H1 (cell line): ENCODE data around the gene EXOC3L1. TPM values are rescaled to one million over a fixed set of nuclear protein-coding genes. Genes with fewer than 3 reads are reported as not detected.

Source experiments
- CTCF ChIA-PET: fragments of 300-600 bp; sonication (Branson Sonifier 250); formaldehyde crosslinking; loops from one replicate; lab custom pipeline; 2021; ENCODE audit not compliant: partially characterized antibody; lab: Charles Lee
- POLR2A ChIA-PET: fragments of 300-600 bp; sonication (Branson Sonifier 250); formaldehyde crosslinking; loops from one replicate; lab custom pipeline; 2021; ENCODE audit warnings: inconsistent platforms; ENCODE audit not compliant: partially characterized antibody; lab: Charles Lee
- DNase-seq, 2 experiments: peaks; one replicate each; pipeline versions ENCODE4 v3.0.0 to v3.0.0-alpha.2; 2010 to 2022; ENCODE audit warnings: low spot score in 2 of 2, low read depth in 1 of 2, mixed read lengths in 1 of 2
- FAIRE-seq: peaks from 2 replicates; lab custom pipeline; 2011; peaks lifted over from hg19 to GRCh38; lab: Jason Lieb, UNC
- H2AFZ ChIP-seq: 2 replicates; pipeline ENCODE4 v1.8.1; 2012; ENCODE audit warnings: low read length, inconsistent platforms
- H2AK5ac ChIP-seq: 2 replicates; pipeline ENCODE4 v1.6.1; 2013; ENCODE audit warnings: low read depth, low read length
- H2BK120ac ChIP-seq: replicated peaks from 2 replicates; pipeline ENCODE3; 2013; ENCODE audit warnings: low read depth, low read length, inconsistent platforms
- H2BK12ac ChIP-seq: 2 replicates; pipeline ENCODE4 v1.6.1; 2013; ENCODE audit warnings: low read depth, low read length
- H2BK15ac ChIP-seq: 2 replicates; pipeline ENCODE4 v1.6.1; 2013; ENCODE audit warnings: low read length
- H2BK20ac ChIP-seq: 2 replicates; pipeline ENCODE4 v1.6.1; 2013; ENCODE audit warnings: low read length
- H2BK5ac ChIP-seq: 2 replicates; pipeline ENCODE4 v1.6.1; 2013; ENCODE audit warnings: low read depth, low read length
- H3K14ac ChIP-seq: 2 replicates; pipeline ENCODE4 v1.6.1; 2013; ENCODE audit warnings: inconsistent platforms; ENCODE audit not compliant: insufficient read length
- H3K18ac ChIP-seq: 2 replicates; pipeline ENCODE4 v1.6.1; 2013; ENCODE audit warnings: low read length; ENCODE audit errors: extremely low read depth
- H3K23ac ChIP-seq: 2 replicates; pipeline ENCODE4 v1.6.1; 2013; ENCODE audit warnings: inconsistent platforms; ENCODE audit not compliant: insufficient read length
- H3K23me2 ChIP-seq: 2 replicates; pipeline ENCODE4 v1.6.1; 2013; ENCODE audit warnings: low read depth, low read length
- H3K27ac ChIP-seq: 2 replicates; pipeline ENCODE4 v1.6.1; 2011; ENCODE audit warnings: low read depth, low read length, inconsistent platforms
- H3K27me3 ChIP-seq, 4 experiments: replicated peaks in 1 of 4; 1 replicate in 1 of 4; 2 replicates in 3 of 4; pipeline versions ENCODE4 v1.6.1 to v1.8.1; 2011 to 2013; ENCODE audit warnings: low read length in 3 of 4, mild to moderate bottlenecking in 3 of 4, inconsistent platforms in 2 of 4, mixed read lengths in 2 of 4, moderate library complexity in 1 of 4; ENCODE audit not compliant: control insufficient read depth in 3 of 4, insufficient read depth in 3 of 4; ENCODE audit errors: extremely low read depth in 1 of 4
- H3K36me3 ChIP-seq, 4 experiments: 2 replicates each; pipeline versions ENCODE4 v1.6.1 to v1.8.1; 2011 to 2013; ENCODE audit warnings: mild to moderate bottlenecking in 4 of 4, low read length in 3 of 4, moderate library complexity in 2 of 4, control low read depth in 1 of 4, inconsistent platforms in 1 of 4; ENCODE audit not compliant: insufficient read depth in 4 of 4, control insufficient read depth in 2 of 4
- H3K4ac ChIP-seq: replicated peaks from 2 replicates; pipeline ENCODE3; 2013; ENCODE audit warnings: low read length, low read depth, mixed read lengths, inconsistent platforms; ENCODE audit not compliant: insufficient read length
- H3K4me1 ChIP-seq, 4 experiments: replicated peaks in 1 of 4; 1 replicate in 1 of 4; 2 replicates in 3 of 4; pipeline versions ENCODE4 v1.6.1 to v1.8.1; 2011 to 2013; ENCODE audit warnings: low read length in 3 of 4, inconsistent platforms in 2 of 4, mixed read lengths in 1 of 4; ENCODE audit not compliant: insufficient read depth in 4 of 4, control insufficient read depth in 3 of 4
- H3K4me2 ChIP-seq, 2 experiments: 2 replicates each; pipeline versions ENCODE4 v1.6.1 to v1.8.1; 2011 to 2013; ENCODE audit warnings: low read depth in 2 of 2, low read length in 2 of 2, control low read depth in 1 of 2, inconsistent platforms in 1 of 2, mild to moderate bottlenecking in 1 of 2; ENCODE audit not compliant: insufficient read depth in 1 of 2
- H3K4me3 ChIP-seq, 4 experiments: fragments of 200-600, 300-600 bp in 1 of 4; sonication (generic), shearing (Covaris generic), sonication (Bioruptor Twin) in 1 of 4; 2 replicates each; pipeline versions ENCODE4 v1.5.1 to v1.8.1; 2011 to 2016; ENCODE audit warnings: low read length in 4 of 4, low read depth in 3 of 4, control low read depth in 2 of 4, inconsistent platforms in 2 of 4, mild to moderate bottlenecking in 2 of 4, mixed read lengths in 1 of 4, moderate library complexity in 1 of 4; ENCODE audit not compliant: insufficient read depth in 2 of 4; ENCODE audit errors: extremely low read depth in 1 of 4
- H3K56ac ChIP-seq: replicated peaks from 2 replicates; pipeline ENCODE3; 2013; ENCODE audit warnings: low read depth, mild to moderate bottlenecking, mixed read lengths, low read length, inconsistent platforms; ENCODE audit not compliant: insufficient read length
- H3K79me1 ChIP-seq: 2 replicates; pipeline ENCODE4 v1.6.1; 2013; ENCODE audit warnings: low read depth, low read length, control low read depth
- H3K79me2 ChIP-seq, 2 experiments: 2 replicates each; pipeline versions ENCODE4 v1.6.1 to v1.8.1; 2012 to 2013; ENCODE audit warnings: low read length in 2 of 2, mild to moderate bottlenecking in 2 of 2, inconsistent platforms in 1 of 2; ENCODE audit not compliant: insufficient read depth in 2 of 2, control insufficient read depth in 1 of 2
- H3K9ac ChIP-seq, 4 experiments: replicated peaks in 1 of 4; 1 replicate in 1 of 4; 2 replicates in 3 of 4; pipeline versions ENCODE4 v1.6.1 to v1.8.1; 2011 to 2013; ENCODE audit warnings: low read depth in 3 of 4, low read length in 3 of 4, control low read depth in 2 of 4, mild to moderate bottlenecking in 2 of 4, moderate library complexity in 2 of 4, inconsistent platforms in 1 of 4; ENCODE audit errors: extremely low read depth in 1 of 4
- H3K9me3 ChIP-seq, 2 experiments: 2 replicates each; pipeline versions ENCODE4 v1.6.1 to v1.8.1; 2012 to 2013; ENCODE audit warnings: mild to moderate bottlenecking in 2 of 2, moderate library complexity in 2 of 2, control low read depth in 1 of 2, inconsistent platforms in 1 of 2, low read depth in 1 of 2, low read length in 1 of 2, mixed read lengths in 1 of 2; ENCODE audit not compliant: insufficient read depth in 2 of 2
- H4K20me1 ChIP-seq, 2 experiments: replicated peaks in 1 of 2; 2 replicates each; pipeline versions ENCODE3 to v1.8.1; 2011 to 2013; ENCODE audit warnings: inconsistent platforms in 2 of 2, low read length in 2 of 2, mild to moderate bottlenecking in 1 of 2; ENCODE audit not compliant: insufficient read depth in 2 of 2, control insufficient read depth in 1 of 2
- H4K5ac ChIP-seq: 2 replicates; pipeline ENCODE4 v1.6.1; 2013; ENCODE audit warnings: low read length, low read depth, mixed read lengths, inconsistent platforms; ENCODE audit not compliant: insufficient read length
- H4K8ac ChIP-seq: 2 replicates; pipeline ENCODE4 v1.8.0; 2013; ENCODE audit warnings: mild to moderate bottlenecking, moderate library complexity, low read length, inconsistent platforms; ENCODE audit not compliant: insufficient read depth; ENCODE audit errors: extremely low read depth
- H4K91ac ChIP-seq: replicated peaks from 2 replicates; pipeline ENCODE3; 2013; ENCODE audit warnings: low read length, mixed read lengths, inconsistent platforms; ENCODE audit not compliant: insufficient read length
- HDAC2 ChIP-seq, 2 experiments: fragments of 300-600 bp in 1 of 2; sonication (generic) in 1 of 2; IDR thresholded peaks; 2 replicates each; pipeline ENCODE4 v1.6.1; 2011 to 2012; ENCODE audit warnings: low read depth in 2 of 2, low read length in 2 of 2, mild to moderate bottlenecking in 2 of 2, moderate library complexity in 2 of 2, borderline replicate concordance in 1 of 2, inconsistent platforms in 1 of 2
- JUND ChIP-seq: IDR thresholded peaks from 2 replicates; pipeline ENCODE4 v1.6.1; 2011; ENCODE audit warnings: mild to moderate bottlenecking, improper control_type of control experiment, low read length
- WGBS, 2 experiments: shearing (Covaris generic) in 1 of 2; methylation state at CpG; one replicate each; pipeline versions ENCODE4 v1.1.6 to v1.1.7; 2013 to 2015; ENCODE audit warnings: low lambda C conversion rate in 2 of 2, mixed read lengths in 2 of 2, inconsistent platforms in 1 of 2, low coverage in 1 of 2, missing lambda C conversion rate in 1 of 2; ENCODE audit not compliant: insufficient replicate concordance in 2 of 2, insufficient coverage in 1 of 2, insufficient read length in 1 of 2; ENCODE audit errors: extremely low coverage in 1 of 2, missing lambda C conversion rate in 1 of 2; 5-methylcytosine and 5-hydroxymethylcytosine counted together
- polyA plus RNA-seq, 7 experiments: library from polyadenylated mRNA; depleted of rRNA in 3 of 7; stranded (reverse) in 5 of 7; unstranded in 2 of 7; fragments of >200 nt in 5 of 7; fragments of 200-250 nt in 2 of 7; gene quantifications; 1 replicate in 5 of 7; 2 replicates in 1 of 7; 4 replicates in 1 of 7; pipeline versions ENCODE4 v1.2.1 to v1.2.3, GENCODE V29; 2011 to 2013; ENCODE audit warnings: missing spikeins in 2 of 7, mixed read lengths in 2 of 7
- total RNA-seq: library from RNA; stranded (reverse); fragmentation: NEBNext Ultra II Directional; extraction: Animal tissue kit (Norgen Biotek cat#: 25700); gene quantifications from 2 replicates; pipeline ENCODE4 v1.2.1, GENCODE V29; 2021

EXOC3L1 gene
- total and polyA plus RNA-seq, 2 of the 8 experiments (the other 6 are each of a cell fraction or from before 2014, with no cell fraction given), result 1.3 TPM

DNA sequence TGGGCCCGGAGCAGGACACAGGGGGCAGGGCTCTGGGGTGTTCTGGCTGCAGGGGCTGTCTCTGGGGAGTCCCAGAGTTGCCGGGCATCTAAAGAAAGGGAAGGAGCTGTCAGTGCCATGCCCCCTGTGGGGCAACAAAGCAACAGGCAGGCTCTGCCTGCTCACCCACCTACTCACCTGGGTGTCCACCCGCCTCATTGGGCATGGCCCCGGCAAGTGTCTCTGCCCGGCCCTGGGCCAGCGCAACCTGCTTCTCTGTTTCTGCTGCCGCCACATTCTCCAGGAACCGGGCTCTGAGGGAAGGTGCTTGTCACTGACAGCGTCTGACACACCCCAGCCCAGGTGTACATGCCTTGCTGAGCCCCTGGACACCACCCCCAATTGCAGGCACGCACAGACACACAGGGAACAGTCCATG, 44.3 kb upstream of the EXOC3L1 start:
- H3K9ac ChIP-seq, result no peak overlapping the region
- no peak overlapping the region for H4K91ac ChIP-seq
- no peak overlapping the region for H3K23ac ChIP-seq
- no peak overlapping the region for H3K4me2 ChIP-seq
- peaks cover 0 to 18% of the 10 kb centered on the region in 2 experiments for H4K20me1 ChIP-seq
- H2BK12ac ChIP-seq, result no peak overlapping the region
- H2BK5ac ChIP-seq, result no peak overlapping the region
- H3K56ac ChIP-seq, result no peak overlapping the region
- POLR2A ChIA-PET, result interaction anchor here (0.7 to 11.2 kb wide), 7 partner anchors 13 to 187 kb away, joined by 3 to 111 read pairs (median 3); partner anchors contain the start of genes ELMO3, FHOD1 and SLC9A5
- H3K4ac ChIP-seq, result no peak overlapping the region
- TF ChIP-seq HDAC2 (IDR thresholded peaks at IDR 0.05; ENCODE audit: borderline replicate concordance in 1 of 2, low read depth in 2 of 2, low read length in 2 of 2) (no peak), JUND (no peak)
- no peak overlapping the region for H2AFZ ChIP-seq
- peaks cover 19 to 45% (median 36%) of the 10 kb centered on the region in 4 experiments; a peak in 7 of 8 replicates for H3K36me3 ChIP-seq
- H2BK120ac ChIP-seq, result no peak overlapping the region
- H3K79me2 ChIP-seq, result no peaks in the 10 kb centered on the region
- 93% methylated on average over 6 of the region's 10 CpGs; no CpG with 5 or more reads in 1 of the 2 experiments for WGBS, 2 experiments
- H2BK20ac ChIP-seq, result no peak overlapping the region
- no peaks in the 10 kb centered on the region for H3K23me2 ChIP-seq
- H3K14ac ChIP-seq, result no peak overlapping the region
- H3K27ac ChIP-seq, result no peak overlapping the region
- H3K9me3 ChIP-seq, result no peaks in the 10 kb centered on the region
- H4K8ac ChIP-seq, result no peak overlapping the region
- CTCF ChIA-PET, result interaction anchor here (0.6 to 2.9 kb wide), 4 partner anchors 12 to 264 kb away, joined by 3 to 12 read pairs (median 4); partner anchors contain the start of genes ELMO3 and FHOD1
- FAIRE-seq (no peak), DNase-seq (no peak)
- no peak overlapping the region for H4K5ac ChIP-seq
- no peak overlapping the region for H2BK15ac ChIP-seq
- H3K27me3 ChIP-seq, result no peaks in the 10 kb centered on the region
- no peak overlapping the region for H3K18ac ChIP-seq
- peaks cover 4% of the 10 kb centered on the region for H3K79me1 ChIP-seq
- no peak overlapping the region for H3K4me3 ChIP-seq
- H3K4me1 ChIP-seq, result no peaks in the 10 kb centered on the region; a peak in 2 of 7 replicates
- H2AK5ac ChIP-seq, result no peak overlapping the region
